Right lobe of liver (tissue), 4 donors: ENCODE measurements around the gene TTR.

Experiments
- CTCF ChIP-seq, 4 donors: fragments of 200-600 bp in 3 of 4; fragments of 450-650 bp in 1 of 4; IDR thresholded peaks; one replicate each; pipeline versions ENCODE4 v1.5.1 to v1.8.0; 2016 to 2022; ENCODE audit warnings: antibody characterized with exemption in 4 of 4, mild to moderate bottlenecking in 2 of 4
- POLR2A ChIP-seq: fragments of 450-650 bp; IDR thresholded peaks from one replicate; pipeline ENCODE4 v1.6.1; 2017; ENCODE audit warnings: antibody characterized with exemption, mild to moderate bottlenecking
- donor health status: DM: no; HTN: no; CAD: no.
- donor health status: DM: no; HTN: no; CAD: no.
- donor health status: DM: no; HTN: yes; CAD: no.

GRCh38 chr18:31624892-31625640, 33.4 kb downstream of the TTR start:
- TF ChIP-seq POLR2A: no peak
- TF ChIP-seq CTCF (IDR thresholded peaks at IDR 0.05): no peak
